Ascending aorta (tissue), 2 donors: ENCODE measurements around the gene TTYH3. TPM values are rescaled to one million over a fixed set of nuclear protein-coding genes. Genes with fewer than 3 reads are reported as not detected.

Experiments
- DNase-seq, 2 donors: peaks; one replicate each; pipeline ENCODE4 v3.0.0-alpha.2; 2019; ENCODE audit warnings: low spot score in 2 of 2
- H3K27ac ChIP-seq, 2 donors: fragments of 200-600 bp; sonication (generic); one replicate each; pipeline ENCODE4 v1.5.1; 2016 to 2017; ENCODE audit warnings: mild to moderate bottlenecking in 1 of 2
- H3K27me3 ChIP-seq: fragments of 200-600 bp; sonication (generic); one replicate; pipeline ENCODE4 v1.5.1; 2017
- H3K36me3 ChIP-seq, 2 donors: fragments of 200-600 bp; sonication (generic); one replicate each; pipeline ENCODE4 v1.5.1; 2016
- H3K4me1 ChIP-seq, 2 donors: fragments of 200-600 bp; sonication (generic); one replicate each; pipeline ENCODE4 v1.5.1; 2016 to 2017; ENCODE audit warnings: mild to moderate bottlenecking in 1 of 2
- H3K4me3 ChIP-seq, 2 donors: fragments of 200-600 bp; sonication (generic); one replicate each; pipeline ENCODE4 v1.5.1; 2016 to 2017; ENCODE audit warnings: mild to moderate bottlenecking in 1 of 2
- H3K9me3 ChIP-seq, 2 donors: fragments of 200-600 bp; sonication (generic); one replicate each; pipeline ENCODE4 v1.5.1; 2016
- intact Hi-C: fragments of 100-400 bp; cut with DNase I; formaldehyde crosslinking; loops from one replicate; pipeline ENCODE4 v1.15.1; 2023
- total RNA-seq: library from RNA; depleted of rRNA; stranded (reverse); fragments of >200 nt; gene quantifications from one replicate; pipeline ENCODE4 v1.1.0, GENCODE V29; 2016
- TF ChIP-seq, protein P1 (sequence below), 3 experiments: fragments of 200-600 bp in 2 of 3; fragments of 450-650 bp in 1 of 3; sonication (generic) in 2 of 3; IDR thresholded peaks; one replicate each; pipeline ENCODE4 v1.5.1; 2016 to 2019; ENCODE audit warnings: antibody characterized with exemption in 3 of 3, mild to moderate bottlenecking in 1 of 3, moderate library complexity in 1 of 3

Gene TTYH3
- total RNA-seq, 1 donor from 2014 or later = 70.5 TPM

DNA sequence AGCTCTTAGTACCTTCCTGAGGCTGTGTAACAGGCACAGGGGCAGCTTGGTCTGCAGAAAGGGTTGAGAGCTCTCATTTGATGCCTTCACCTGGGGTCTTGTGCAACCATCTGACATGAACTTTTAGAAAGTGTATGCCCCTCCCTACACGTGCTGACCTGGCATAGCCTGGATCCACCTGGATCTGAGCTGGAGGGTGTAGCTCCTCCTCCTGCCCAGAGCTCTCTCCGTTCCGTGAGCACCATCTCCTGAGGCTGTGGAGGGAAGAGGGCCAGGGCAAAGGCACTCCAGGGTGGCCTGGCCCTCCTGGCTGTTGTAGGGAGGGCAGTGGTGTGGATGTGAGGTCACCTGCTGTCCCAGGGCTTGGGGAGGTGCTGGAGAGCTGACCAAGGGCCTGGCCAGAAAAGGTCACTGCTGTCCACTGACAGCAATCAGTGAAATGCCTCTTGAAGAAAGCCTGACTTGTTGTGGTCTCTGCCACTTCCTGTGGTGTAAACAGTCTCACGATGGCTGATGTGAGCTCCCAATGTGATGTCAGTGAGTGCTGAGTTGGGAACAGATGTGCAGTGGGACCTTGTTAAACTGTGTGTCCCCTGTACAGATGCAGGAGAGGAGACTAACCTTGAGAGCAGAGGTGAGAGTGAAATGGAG lies 79.2 kb downstream of the TTYH3 start:
- Histone ChIP-seq H3K27me3 (no peaks in the 10 kb centered on the region), H3K9me3 (no peaks in the 10 kb centered on the region), H3K27ac (no peak overlapping the region), H3K4me1 (no peaks in the 10 kb centered on the region), H3K36me3 (peaks cover 0 to 4% of the 10 kb centered on the region in 2 donors), H3K4me3 (no peak overlapping the region)
- TF ChIP-seq, protein P1, sequence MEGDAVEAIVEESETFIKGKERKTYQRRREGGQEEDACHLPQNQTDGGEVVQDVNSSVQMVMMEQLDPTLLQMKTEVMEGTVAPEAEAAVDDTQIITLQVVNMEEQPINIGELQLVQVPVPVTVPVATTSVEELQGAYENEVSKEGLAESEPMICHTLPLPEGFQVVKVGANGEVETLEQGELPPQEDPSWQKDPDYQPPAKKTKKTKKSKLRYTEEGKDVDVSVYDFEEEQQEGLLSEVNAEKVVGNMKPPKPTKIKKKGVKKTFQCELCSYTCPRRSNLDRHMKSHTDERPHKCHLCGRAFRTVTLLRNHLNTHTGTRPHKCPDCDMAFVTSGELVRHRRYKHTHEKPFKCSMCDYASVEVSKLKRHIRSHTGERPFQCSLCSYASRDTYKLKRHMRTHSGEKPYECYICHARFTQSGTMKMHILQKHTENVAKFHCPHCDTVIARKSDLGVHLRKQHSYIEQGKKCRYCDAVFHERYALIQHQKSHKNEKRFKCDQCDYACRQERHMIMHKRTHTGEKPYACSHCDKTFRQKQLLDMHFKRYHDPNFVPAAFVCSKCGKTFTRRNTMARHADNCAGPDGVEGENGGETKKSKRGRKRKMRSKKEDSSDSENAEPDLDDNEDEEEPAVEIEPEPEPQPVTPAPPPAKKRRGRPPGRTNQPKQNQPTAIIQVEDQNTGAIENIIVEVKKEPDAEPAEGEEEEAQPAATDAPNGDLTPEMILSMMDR (IDR thresholded peaks at IDR 0.05) = no peak
- intact Hi-C loops = no loop called here
- DNase-seq = no peak

DNA sequence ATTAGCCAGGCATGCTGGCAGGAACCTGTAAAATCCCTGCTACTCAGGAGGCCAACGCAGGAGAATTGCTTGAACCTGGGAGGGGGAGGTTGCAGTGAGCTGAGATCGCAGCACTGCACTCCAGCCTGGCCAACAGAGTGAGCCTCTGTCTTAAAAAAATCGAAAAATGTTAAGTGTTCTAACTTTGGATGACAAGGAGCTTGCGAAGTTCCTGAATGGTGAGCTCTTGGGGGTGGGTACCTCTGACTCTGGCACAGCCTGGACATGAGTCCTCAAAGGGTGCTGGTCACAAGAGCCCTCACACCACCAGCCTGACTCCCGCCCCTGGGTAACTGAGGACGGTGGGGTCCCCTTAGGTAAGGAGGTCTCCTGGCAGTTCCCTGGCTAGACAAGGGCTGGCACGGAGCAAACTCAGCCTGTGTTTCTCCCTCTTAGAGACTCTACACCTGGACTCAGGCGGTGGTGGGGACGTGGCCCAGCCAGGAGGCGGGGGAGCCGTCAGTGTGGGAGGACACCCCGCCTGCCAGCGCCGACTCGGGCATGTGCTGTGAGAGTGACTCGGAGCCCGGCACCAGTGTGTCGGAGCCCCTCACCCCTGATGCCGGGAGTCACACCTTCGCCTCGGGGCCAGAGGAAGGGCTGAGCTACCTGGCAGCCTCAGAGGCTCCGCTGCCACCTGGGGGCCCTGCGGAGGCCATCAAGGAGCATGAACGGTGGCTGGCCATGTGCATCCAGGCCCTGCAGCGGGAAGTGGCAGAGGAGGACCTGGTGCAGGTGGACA lies 80.3 kb downstream of the TTYH3 start:
- H3K27me3 ChIP-seq = no peaks in the 10 kb centered on the region
- H3K4me1 ChIP-seq = peaks cover 0 to 1% of the 10 kb centered on the region in 2 donors
- intact Hi-C loops = no loop called here

DNA sequence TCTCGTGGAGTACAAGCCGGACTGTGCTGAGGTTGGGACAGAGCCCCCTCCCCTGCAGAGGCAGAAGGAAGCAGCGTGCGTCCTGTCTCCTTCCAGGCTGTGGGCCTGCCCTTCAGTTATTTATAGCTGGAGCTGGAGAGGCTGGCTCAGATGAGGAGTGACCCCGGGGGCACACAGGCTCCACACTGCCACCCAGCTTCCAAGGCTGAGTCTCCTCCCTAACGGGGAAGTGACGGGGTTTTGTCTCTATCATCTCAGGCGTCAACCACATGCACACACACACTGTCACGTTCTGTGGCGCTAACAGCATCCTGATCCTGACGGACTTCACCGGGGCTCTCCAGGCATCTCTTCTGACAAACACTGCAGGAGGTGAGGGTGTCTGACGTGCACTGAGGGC lies 81.6 kb downstream of the TTYH3 start:
- TF ChIP-seq, protein P1 (IDR thresholded peaks at IDR 0.05) = no peak
- Histone ChIP-seq H3K27me3 (no peaks in the 10 kb centered on the region), H3K4me1 (peaks cover 0 to 7% of the 10 kb centered on the region in 2 donors), H3K36me3 (peaks cover 0 to 4% of the 10 kb centered on the region in 2 donors), H3K27ac (no peak overlapping the region), H3K9me3 (no peaks in the 10 kb centered on the region), H3K4me3 (no peak overlapping the region)
- intact Hi-C loops = no loop called here
- no peak for DNase-seq

More for the DNA sequence above, 80.3 kb downstream of the TTYH3 start:
- TF ChIP-seq, protein P1 (IDR thresholded peaks at IDR 0.05) = no peak
- no peaks in the 10 kb centered on the region for H3K9me3 ChIP-seq
- no peak overlapping the region for H3K4me3 ChIP-seq
- no peak for DNase-seq
- H3K27ac ChIP-seq = no peak overlapping the region
- H3K36me3 ChIP-seq = peaks cover 0 to 4% of the 10 kb centered on the region in 2 donors

DNA sequence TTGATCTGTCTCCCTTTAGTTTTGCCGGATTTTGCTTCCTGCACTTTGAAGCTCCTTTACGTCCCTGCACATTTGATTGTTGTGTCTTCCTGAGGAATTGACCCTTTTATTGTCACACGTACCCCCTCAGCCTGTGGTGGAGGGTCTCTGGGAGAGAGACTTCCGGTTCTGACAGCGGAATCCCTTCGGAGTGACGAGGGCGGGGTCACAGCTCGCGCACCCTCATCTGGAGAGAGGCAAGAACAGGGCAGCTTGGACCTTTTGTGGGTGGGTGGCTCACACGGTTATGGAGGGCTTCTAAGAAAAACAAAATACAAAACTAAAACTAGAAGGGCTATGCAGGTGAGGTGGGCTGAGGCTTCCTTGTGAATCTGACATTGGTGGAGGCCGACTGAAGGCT lies 82.2 kb downstream of the TTYH3 start:
- intact Hi-C loops = no loop called here
- TF ChIP-seq, protein P1 (IDR thresholded peaks at IDR 0.05) = no peak
- H3K4me3 ChIP-seq = no peak overlapping the region
- peaks cover 0 to 7% of the 10 kb centered on the region in 2 donors for H3K4me1 ChIP-seq
- DNase-seq = no peak
- H3K27ac ChIP-seq = no peak overlapping the region
- no peaks in the 10 kb centered on the region for H3K9me3 ChIP-seq
- H3K36me3 ChIP-seq = peaks cover 0 to 4% of the 10 kb centered on the region in 2 donors
- H3K27me3 ChIP-seq = no peaks in the 10 kb centered on the region

Other genes with a start within 250 kb of the TTYH3 start
- 79.4 TPM for gene CHST12, start 228.4 kb upstream of the TTYH3 start, total RNA-seq
- not detected for gene GRIFIN, start 155.6 kb upstream of the TTYH3 start, total RNA-seq
- gene LFNG, start 112.2 kb upstream of the TTYH3 start, total RNA-seq = 102 TPM
- 84.0 TPM for gene BRAT1, start 76.5 kb upstream of the TTYH3 start, total RNA-seq
- 11.4 TPM for gene IQCE, start 73.0 kb upstream of the TTYH3 start, total RNA-seq
- not detected for gene AMZ1, start 56.2 kb downstream of the TTYH3 start, total RNA-seq
- 61.0 TPM for gene GNA12, start 212.3 kb downstream of the TTYH3 start, total RNA-seq